K562 (cell line): ENCODE results near the gene EPN3. TPM values are rescaled to one million over a fixed set of nuclear protein-coding genes. Genes with fewer than 3 reads are reported as not detected.

Experiments
- ASH1L ChIP-seq: fragments of 450-650 bp; IDR thresholded peaks from 2 replicates; pipeline ENCODE4 v1.6.1; 2018; ENCODE audit warnings: borderline replicate concordance, mild to moderate bottlenecking, low read depth; ENCODE audit not compliant: partially characterized antibody
- CHD2 ChIP-seq: IDR thresholded peaks from 2 replicates; pipeline ENCODE4 v1.6.1; 2011; ENCODE audit warnings: low read depth, low read length
- CTBP1 ChIP-seq: fragments of 450-650 bp; IDR thresholded peaks from 2 replicates; pipeline ENCODE4 v1.6.1; 2016; ENCODE audit warnings: borderline replicate concordance
- ERF ChIP-seq: fragments of 450-650 bp; formaldehyde crosslinking; IDR thresholded peaks from 2 replicates; pipeline ENCODE4 v1.4.0; 2020; ENCODE audit warnings: mild to moderate bottlenecking, mixed read lengths
- ETS1 ChIP-seq: conservative IDR thresholded peaks from 2 replicates; pipeline ENCODE4 v1.6.1; 2011; ENCODE audit warnings: low read depth, mild to moderate bottlenecking, low read length; ENCODE audit not compliant: control insufficient read depth
- HMG20A ChIP-seq: fragments of 450-650 bp; formaldehyde crosslinking; conservative IDR thresholded peaks from 2 replicates; pipeline ENCODE4 v1.4.0; 2020; ENCODE audit warnings: mild to moderate bottlenecking, mixed read lengths
- HNRNPK ChIP-seq: fragments of 200-400 bp; formaldehyde crosslinking; IDR thresholded peaks from one replicate; pipeline ENCODE4 v1.6.1; 2018; ENCODE audit warnings: mild to moderate bottlenecking, low read depth, low read length; ENCODE audit not compliant: poor library complexity, severe bottlenecking
- KLF10 ChIP-seq: fragments of 250-450 bp; sonication (Bioruptor Pico); IDR thresholded peaks from 2 replicates; pipeline ENCODE4 v1.6.1; 2021; ENCODE audit warnings: matching md5 sums
- LCOR ChIP-seq: sonication (generic); formaldehyde crosslinking; IDR thresholded peaks from 2 replicates; pipeline ENCODE4 v1.8.0; 2022; ENCODE audit warnings: mild to moderate bottlenecking, missing genetic modification reagents
- NFYB ChIP-seq: IDR thresholded peaks from 2 replicates; pipeline ENCODE4 v1.6.1; 2011; ENCODE audit warnings: mild to moderate bottlenecking, moderate library complexity; ENCODE audit not compliant: insufficient read length; ENCODE audit errors: extremely low read depth
- NRF1 ChIP-seq, 2 experiments: fragments of 450-650 bp; IDR thresholded peaks in 1 of 2; conservative IDR thresholded peaks in 1 of 2; 2 replicates each; pipeline ENCODE4 v1.6.1; 2014; ENCODE audit warnings: mild to moderate bottlenecking in 2 of 2
- RB1 ChIP-seq: fragments of 450-650 bp; IDR thresholded peaks from 2 replicates; pipeline ENCODE4 v1.6.1; 2017; ENCODE audit warnings: low read depth, mild to moderate bottlenecking
- RHOXF2B ChIP-seq: fragments of 250-450 bp; sonication (Bioruptor Pico); conservative IDR thresholded peaks from 2 replicates; pipeline ENCODE4 v1.5.1; 2021
- TEAD1 ChIP-seq, 2 experiments: fragments of 450-650 bp in 1 of 2; sonication (generic) in 1 of 2; formaldehyde crosslinking; IDR thresholded peaks; 2 replicates each; pipeline versions ENCODE4 v1.4.0 to v1.8.0; 2020 to 2022; ENCODE audit warnings: mild to moderate bottlenecking in 2 of 2, missing genetic modification reagents in 1 of 2
- TFAP4 ChIP-seq: sonication (generic); formaldehyde crosslinking; IDR thresholded peaks from 2 replicates; pipeline ENCODE4 v1.8.0; 2022; ENCODE audit warnings: missing genetic modification reagents, mild to moderate bottlenecking, moderate library complexity, borderline replicate concordance
- U2AF1 ChIP-seq: fragments of 200-400 bp; formaldehyde crosslinking; optimal IDR thresholded peaks from 2 replicates; pipeline ENCODE3; 2017; ENCODE audit warnings: mild to moderate bottlenecking, low read depth, low read length, moderate library complexity
- UBTF ChIP-seq, 2 experiments: IDR thresholded peaks; 2 replicates each; pipeline ENCODE4 v1.6.1; 2012; ENCODE audit warnings: improper control_type of control experiment in 2 of 2, low read depth in 2 of 2, low read length in 2 of 2, borderline replicate concordance in 1 of 2
- ZNF707 ChIP-seq: fragments of 250-450 bp; sonication (Bioruptor Pico); conservative IDR thresholded peaks from 2 replicates; pipeline ENCODE4 v1.8.0; 2022; ENCODE audit warnings: inconsistent platforms, mild to moderate bottlenecking, moderate library complexity
- polyA plus RNA-seq, 8 experiments: library from polyadenylated mRNA; depleted of rRNA in 4 of 8; stranded (reverse) in 5 of 8; unstranded in 3 of 8; fragments of >200 nt; fragmentation: Nextera tagmentation in 2 of 8; fragmentation: Illumina TruSeq in 1 of 8; extraction: Ambion mirVana in 2 of 8; extraction: Trizol in 1 of 8; gene quantifications; 2 replicates each; pipeline versions ENCODE4 v1.2.1 to v1.2.3, GENCODE V29; 2011 to 2014; ENCODE audit warnings: inconsistent platforms in 1 of 8, missing spikeins in 1 of 8
- total RNA-seq, 7 experiments: library from RNA; depleted of rRNA in 6 of 7; stranded (reverse); fragments of >200 nt in 6 of 7; fragmentation: Illumina TruSeq in 2 of 7; extraction: Trizol in 2 of 7; gene quantifications; 2 replicates each; pipeline versions ENCODE4 v1.2.1 to v1.2.3, GENCODE V29; 2011 to 2021; ENCODE audit warnings: low replicate concordance in 1 of 7
- TF ChIP-seq, protein P1 (sequence below): fragments of 450-650 bp; IDR thresholded peaks from 2 replicates; pipeline ENCODE4 v1.6.1; 2016
- TF ChIP-seq, protein P2 (sequence below), 2 experiments: IDR thresholded peaks; 2 replicates each; pipeline ENCODE4 v1.6.1; 2011; ENCODE audit warnings: borderline replicate concordance in 1 of 2, control low read depth in 1 of 2, low read depth in 1 of 2, low read length in 1 of 2, mild to moderate bottlenecking in 1 of 2, mixed read lengths in 1 of 2, moderate library complexity in 1 of 2; ENCODE audit not compliant: insufficient read depth in 1 of 2, insufficient read length in 1 of 2, poor library complexity in 1 of 2, severe bottlenecking in 1 of 2; ENCODE audit errors: extremely low read depth in 1 of 2

EPN3 gene
- total and polyA plus RNA-seq, 9 of the 15 experiments (the other 6 are each of a cell fraction or from before 2014, with no cell fraction given): 0.16 TPM; not detected in 8

- TF ChIP-seq, protein P1, sequence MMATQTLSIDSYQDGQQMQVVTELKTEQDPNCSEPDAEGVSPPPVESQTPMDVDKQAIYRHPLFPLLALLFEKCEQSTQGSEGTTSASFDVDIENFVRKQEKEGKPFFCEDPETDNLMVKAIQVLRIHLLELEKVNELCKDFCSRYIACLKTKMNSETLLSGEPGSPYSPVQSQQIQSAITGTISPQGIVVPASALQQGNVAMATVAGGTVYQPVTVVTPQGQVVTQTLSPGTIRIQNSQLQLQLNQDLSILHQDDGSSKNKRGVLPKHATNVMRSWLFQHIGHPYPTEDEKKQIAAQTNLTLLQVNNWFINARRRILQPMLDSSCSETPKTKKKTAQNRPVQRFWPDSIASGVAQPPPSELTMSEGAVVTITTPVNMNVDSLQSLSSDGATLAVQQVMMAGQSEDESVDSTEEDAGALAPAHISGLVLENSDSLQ: peak; percentile 73
- 0 out of 2 replicates have a peak, but pooled peaks have one; percentile 24 for TF ChIP-seq ETS1
- TF ChIP-seq RHOXF2B (CRISPR knock-in tag): no peak
- TF ChIP-seq TFAP4: peak; percentile 83
- TF ChIP-seq NFYB: peak; percentile 78
- TF ChIP-seq CHD2: peak; percentile 70
- peak; percentile 43; the same call in 1 of the 2 replicates for TF ChIP-seq RB1
- TF ChIP-seq ERF: no peak
- no peak for TF ChIP-seq HMG20A (CRISPR knock-in tag)
- peak; percentile 48; the same call in 1 of the 2 replicates for TF ChIP-seq LCOR (CRISPR knock-in tag)
- no peak for TF ChIP-seq KLF10 (CRISPR knock-in tag)
- peak; percentile 73 to 76 for TF ChIP-seq NRF1 (conservative IDR thresholded peaks at IDR 0.05 in 1 of 2, IDR thresholded peaks at IDR 0.05 in 1 of 2)
- TF ChIP-seq U2AF1: no peak
- TF ChIP-seq TEAD1 (CRISPR knock-in tag; IDR thresholded peaks at IDR 0.05): 0 out of 4 replicates have a peak, but pooled peaks of 1 of the 2 experiments have one; percentile 14
- TF ChIP-seq, protein P2, sequence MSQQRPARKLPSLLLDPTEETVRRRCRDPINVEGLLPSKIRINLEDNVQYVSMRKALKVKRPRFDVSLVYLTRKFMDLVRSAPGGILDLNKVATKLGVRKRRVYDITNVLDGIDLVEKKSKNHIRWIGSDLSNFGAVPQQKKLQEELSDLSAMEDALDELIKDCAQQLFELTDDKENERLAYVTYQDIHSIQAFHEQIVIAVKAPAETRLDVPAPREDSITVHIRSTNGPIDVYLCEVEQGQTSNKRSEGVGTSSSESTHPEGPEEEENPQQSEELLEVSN (IDR thresholded peaks at IDR 0.05; ENCODE audit: borderline replicate concordance in 1 of 2, extremely low read depth in 1 of 2, insufficient read depth in 1 of 2, insufficient read length in 1 of 2, low read depth in 1 of 2, low read length in 1 of 2, poor library complexity in 1 of 2, severe bottlenecking in 1 of 2): peak in 1 of 2 experiments; percentile 46
- TF ChIP-seq ASH1L: peak; percentile 61
- TF ChIP-seq UBTF (IDR thresholded peaks at IDR 0.05; ENCODE audit: borderline replicate concordance in 1 of 2, low read depth in 2 of 2, low read length in 2 of 2): peak; percentile 63 to 93; a peak in 3 of 4 replicates
- TF ChIP-seq ZNF707 (CRISPR knock-in tag): no peak
- peak; percentile 95 for TF ChIP-seq HNRNPK
- TF ChIP-seq CTBP1: peak; percentile 48; the same call in 1 of the 2 replicates
Measured at GRCh38 chr17:50560185-50560824, 27.8 kb downstream of the EPN3 start, which contains the start of gene CACNA1G (continued).
